Gastroesophageal sphincter (tissue), 4 donors: ENCODE data around the gene GIMAP7. TPM values are rescaled to one million over a fixed set of nuclear protein-coding genes. Genes with fewer than 3 reads are reported as not detected.
"Not testable (repeated sequence)": the region's sequence is repeated elsewhere in the genome, so short reads cannot be mapped to it uniquely, and the experiment has no call there.

Source experiments
- ATAC-seq: fragments of 150-250 bp; one replicate; pipeline ENCODE4 v1.9.1; 2016; ENCODE audit warnings: mild to moderate bottlenecking, moderate library complexity
- H3K27ac ChIP-seq, 4 donors: fragments of 200-600 bp; sonication (generic) in 3 of 4; 1 replicate in 3 of 4; 2 replicates in 1 of 4; pipeline ENCODE4 v1.5.1; 2016 to 2019
- H3K27me3 ChIP-seq: fragments of 200-600 bp; sonication (generic); one replicate; pipeline ENCODE4 v1.5.1; 2019
- H3K36me3 ChIP-seq, 2 donors: fragments of 200-600 bp; sonication (generic); one replicate each; pipeline ENCODE4 v1.5.1; 2019; ENCODE audit warnings: control low read depth in 1 of 2
- H3K4me1 ChIP-seq, 3 donors: fragments of 200-600 bp; sonication (generic); 1 replicate in 2 of 3; 2 replicates in 1 of 3; pipeline ENCODE4 v1.5.1; 2016 to 2019; ENCODE audit warnings: control low read depth in 2 of 3
- H3K4me3 ChIP-seq, 2 donors: fragments of 200-600 bp; sonication (generic); one replicate each; pipeline ENCODE4 v1.5.1; 2019; ENCODE audit warnings: mild to moderate bottlenecking in 1 of 2, moderate library complexity in 1 of 2
- H3K9me3 ChIP-seq, 3 donors: fragments of 200-600 bp; sonication (generic); one replicate each; pipeline ENCODE4 v1.5.1; 2017 to 2019; ENCODE audit warnings: control low read depth in 2 of 3
- CTCF ChIP-seq, 4 experiments: fragments of 200-600 bp in 2 of 4; fragments of 450-650 bp in 2 of 4; sonication (generic) in 1 of 4; IDR thresholded peaks; one replicate each; pipeline ENCODE4 v1.5.1; 2017 to 2019; ENCODE audit warnings: antibody characterized with exemption in 4 of 4, mild to moderate bottlenecking in 2 of 4, moderate library complexity in 2 of 4
- EP300 ChIP-seq: sonication (generic); formaldehyde crosslinking; IDR thresholded peaks from one replicate; pipeline ENCODE4 v1.6.1; 2017; ENCODE audit warnings: antibody characterized with exemption, mild to moderate bottlenecking
- POLR2A ChIP-seq, 2 donors: fragments of 450-650 bp; IDR thresholded peaks; one replicate each; pipeline ENCODE4 v1.6.1; 2017; ENCODE audit warnings: antibody characterized with exemption in 2 of 2, mild to moderate bottlenecking in 2 of 2, moderate library complexity in 1 of 2
- POLR2AphosphoS5 ChIP-seq: sonication (generic); formaldehyde crosslinking; IDR thresholded peaks from one replicate; pipeline ENCODE4 v1.6.1; 2017; ENCODE audit warnings: antibody characterized with exemption
- WGBS, 2 donors: methylation state at CpG; one replicate each; pipeline ENCODE4 v1.1.5; 2018; ENCODE audit warnings: low coverage in 1 of 2; 5-methylcytosine and 5-hydroxymethylcytosine counted together
- total RNA-seq, 4 donors: library from RNA; depleted of rRNA; stranded (reverse); fragments of >200 nt; gene quantifications; one replicate each; pipeline ENCODE4 v1.1.0, GENCODE V29; 2016

Gene GIMAP7
- total RNA-seq, 4 donors from 2014 or later, result 5.1 to 30.0 (median 17.8) TPM

GRCh38 chr7:150481186-150481920 lies 33.3 kb upstream of the GIMAP7 start:
- H3K27ac ChIP-seq, result peak overlapping the region in 3 of 4 donors; percentile 17 to 57 (median 39)
- no peaks in the 10 kb centered on the region for H3K27me3 ChIP-seq
- no peak overlapping the region for H3K4me3 ChIP-seq
- H3K4me1 ChIP-seq, result peaks cover 0 to 4% (median 0%) of the 10 kb centered on the region in 3 donors
- peaks cover 0 to 14% of the 10 kb centered on the region in 2 donors for H3K36me3 ChIP-seq
- WGBS, 2 donors, result 74% methylated on average over 5 to 9 of the region's 9 CpGs
- no peaks in the 10 kb centered on the region for H3K9me3 ChIP-seq
- no peak for ATAC-seq
- no peak for TF ChIP-seq EP300
- no peak for TF ChIP-seq CTCF (IDR thresholded peaks at IDR 0.05)
- no peak for TF ChIP-seq POLR2A (IDR thresholded peaks at IDR 0.05)
- TF ChIP-seq POLR2AphosphoS5, result no peak

DNA sequence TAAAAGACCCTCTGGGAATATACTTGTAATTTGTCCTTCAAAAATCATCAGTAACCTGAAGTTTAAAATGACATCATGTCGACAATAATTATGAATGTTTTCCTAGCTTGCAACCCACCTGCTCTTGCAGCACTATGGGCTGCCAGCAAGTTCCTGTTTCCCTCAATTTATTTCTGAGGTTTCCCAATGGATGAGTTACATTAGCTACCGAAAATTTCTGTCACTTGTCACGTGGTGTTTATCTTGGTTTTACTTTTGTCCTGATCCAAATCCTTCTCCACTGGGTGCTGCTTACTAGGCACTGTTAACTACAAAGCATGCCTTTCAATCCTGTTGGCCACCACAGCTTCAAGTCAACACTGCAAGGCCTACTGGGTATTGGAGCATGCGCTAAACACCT lies 32.8 kb upstream of the GIMAP7 start:
- TF ChIP-seq CTCF (IDR thresholded peaks at IDR 0.05) (no peak), POLR2AphosphoS5 (no peak), POLR2A (IDR thresholded peaks at IDR 0.05) (no peak), EP300 (no peak)
- H3K9me3 ChIP-seq, result no peaks in the 10 kb centered on the region
- H3K27me3 ChIP-seq, result no peaks in the 10 kb centered on the region
- peak overlapping the region in 3 of 4 donors; percentile 24 to 57 (median 39) for H3K27ac ChIP-seq
- WGBS, 2 donors, result 66 to 83% methylated on average over 4 of the region's 4 CpGs
- H3K4me1 ChIP-seq, result peaks cover 0 to 4% (median 0%) of the 10 kb centered on the region in 3 donors
- H3K4me3 ChIP-seq, result no peak overlapping the region
- ATAC-seq, result no peak
- H3K36me3 ChIP-seq, result peaks cover 0 to 13% of the 10 kb centered on the region in 2 donors

DNA sequence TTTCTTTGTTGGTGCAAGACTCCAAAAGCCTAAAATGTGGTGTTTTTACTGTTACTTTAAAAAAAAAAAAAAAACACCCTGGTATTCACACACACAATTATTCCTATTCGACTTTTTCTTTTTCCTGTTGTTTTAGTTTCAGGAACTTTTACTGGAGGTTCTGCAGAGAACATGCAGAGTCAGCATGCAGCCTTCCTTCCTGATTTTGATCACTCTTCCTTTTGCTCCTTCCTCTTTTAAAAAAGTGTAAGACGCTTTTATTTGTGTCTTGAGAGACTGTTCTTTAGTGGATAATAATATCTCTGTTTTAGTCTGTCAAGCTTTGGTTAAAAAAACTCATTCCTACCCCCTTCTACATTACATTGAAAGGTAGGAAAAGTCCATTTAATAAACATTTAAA lies 31.2 kb upstream of the GIMAP7 start:
- not testable (repeated sequence) for ATAC-seq
- H3K27ac ChIP-seq, result peak overlapping the region in 3 of 4 donors; percentile 15 to 49 (median 43)

DNA sequence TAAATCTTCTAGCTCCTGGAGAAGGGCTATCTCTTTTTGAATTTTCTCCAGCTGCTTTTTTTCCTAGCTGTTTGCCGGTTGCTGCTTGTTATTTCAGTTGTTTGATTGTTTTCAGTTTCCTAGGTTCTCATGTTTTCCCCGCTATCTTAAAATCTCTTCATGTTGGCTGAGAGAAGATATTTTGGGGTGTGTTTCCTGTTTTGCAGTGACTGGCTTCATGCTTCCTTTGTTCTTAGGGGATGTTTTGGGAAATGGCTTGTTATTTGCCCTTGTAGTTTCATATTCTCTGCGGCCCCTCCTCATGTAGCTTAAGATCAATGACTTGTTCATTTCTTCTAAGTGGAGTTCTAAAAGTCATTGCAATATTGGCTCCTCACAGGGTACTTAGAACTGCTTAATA lies 30.6 kb upstream of the GIMAP7 start:
- not testable (repeated sequence) for ATAC-seq

More for the DNA sequence above, 31.2 kb upstream of the GIMAP7 start:
- H3K9me3 ChIP-seq, H3K4me3 ChIP-seq, H3K4me1 ChIP-seq, H3K36me3 ChIP-seq, H3K27me3 ChIP-seq: not testable (repeated sequence)
- 29 to 46% methylated on average over 2 of the region's 2 CpGs for WGBS, 2 donors

GRCh38 chr7:150487625-150488024 lies 27.0 kb upstream of the GIMAP7 start:
- Histone ChIP-seq H3K27me3 (no peaks in the 10 kb centered on the region), H3K27ac (no peak overlapping the region), H3K9me3 (peaks cover 0 to 12% (median 0%) of the 10 kb centered on the region in 3 donors), H3K4me1 (peaks cover 0 to 4% (median 0%) of the 10 kb centered on the region in 3 donors), H3K4me3 (no peak overlapping the region), H3K36me3 (no peaks in the 10 kb centered on the region)
- ATAC-seq, result no peak
- 80 to 92% methylated on average over 2 of the region's 2 CpGs for WGBS, 2 donors
- TF ChIP-seq POLR2AphosphoS5, result no peak
- no peak for TF ChIP-seq POLR2A (IDR thresholded peaks at IDR 0.05)
- no peak for TF ChIP-seq EP300
- no peak for TF ChIP-seq CTCF (IDR thresholded peaks at IDR 0.05)

More for the DNA sequence above, 30.6 kb upstream of the GIMAP7 start:
- WGBS, 2 donors, result 32 to 50% methylated on average over 2 to 3 of the region's 3 CpGs
- not testable (repeated sequence) for H3K4me3 ChIP-seq, H3K9me3 ChIP-seq, H3K36me3 ChIP-seq, H3K27me3 ChIP-seq, H3K4me1 ChIP-seq
- peak; percentile 11 for TF ChIP-seq POLR2AphosphoS5
- peak overlapping the region in 3 of 4 donors; percentile 15 to 49 (median 43) for H3K27ac ChIP-seq

- Histone ChIP-seq H3K27me3 (no peaks in the 10 kb centered on the region), H3K4me3 (no peak overlapping the region), H3K4me1 (no peaks in the 10 kb centered on the region), H3K9me3 (peaks cover 0 to 12% (median 0%) of the 10 kb centered on the region in 3 donors), H3K36me3 (no peaks in the 10 kb centered on the region), H3K27ac (no peak overlapping the region)
- TF ChIP-seq CTCF (IDR thresholded peaks at IDR 0.05) (no peak), POLR2A (IDR thresholded peaks at IDR 0.05) (no peak), POLR2AphosphoS5 (no peak), EP300 (no peak)
- ATAC-seq, result no peak
- WGBS, 2 donors, result 67 to 85% methylated on average over 1 of the region's 1 CpG
Observed at GRCh38 chr7:150489782-150490181, 24.9 kb upstream of the GIMAP7 start.

DNA sequence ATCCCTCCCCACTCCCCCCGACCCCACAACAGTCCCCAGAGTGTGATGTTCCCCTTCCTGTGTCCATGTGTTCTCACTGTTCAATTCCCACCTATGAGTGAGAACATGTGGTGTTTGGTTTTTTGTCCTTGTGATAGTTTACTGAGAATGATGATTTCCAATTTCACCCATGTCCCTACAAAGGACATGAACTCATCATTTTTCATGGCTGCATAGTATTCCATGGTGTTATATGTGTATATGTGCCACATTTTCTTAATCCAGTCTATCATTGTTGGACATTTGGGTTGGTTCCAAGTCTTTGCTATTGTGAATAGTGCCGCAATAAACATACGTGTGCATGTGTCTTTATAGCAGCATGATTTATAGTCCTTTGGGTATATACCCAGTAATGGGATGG lies 21.2 kb upstream of the GIMAP7 start:
- peaks cover 0 to 12% (median 0%) of the 10 kb centered on the region in 3 donors for H3K9me3 ChIP-seq
- no CpG with 5 or more reads among the region's 3 CpGs for WGBS, 2 donors
- not testable (repeated sequence) for H3K4me3 ChIP-seq, H3K4me1 ChIP-seq, H3K27me3 ChIP-seq, H3K27ac ChIP-seq, ATAC-seq, H3K36me3 ChIP-seq
